Activated CD4-positive, alpha-beta memory T cell treated with anti-CD3 and anti-CD28 coated beads for 36 hours (primary cell): ENCODE results near the gene KIRREL3. TPM values are rescaled to one million over a fixed set of nuclear protein-coding genes. Genes with fewer than 3 reads are reported as not detected.

Experiments used
- CTCF ChIA-PET: fragments of 350-600 bp; sonication (Branson Sonifier 250); formaldehyde crosslinking; loops from one replicate; lab custom pipeline; 2021; ENCODE audit warnings: antibody characterized with exemption, inconsistent platforms; lab: Charles Lee
- POLR2A ChIA-PET: fragments of 350-600 bp; sonication (Branson Sonifier 250); formaldehyde crosslinking; loops from one replicate; lab custom pipeline; 2021; ENCODE audit warnings: antibody characterized with exemption; lab: Charles Lee
- DNase-seq: peaks from one replicate; pipeline ENCODE4 v3.0.0-alpha.2; 2020
- H3K27ac Mint-ChIP-seq: one replicate; pipeline ENCODE4 v1.8.0; 2021; ENCODE audit warnings: mixed read lengths
- H3K27me3 Mint-ChIP-seq: one replicate; pipeline ENCODE4 v1.8.0; 2021; ENCODE audit warnings: mixed read lengths
- H3K36me3 Mint-ChIP-seq: one replicate; pipeline ENCODE4 v1.8.0; 2021; ENCODE audit warnings: mixed read lengths
- H3K4me1 Mint-ChIP-seq: one replicate; pipeline ENCODE4 v1.8.0; 2021; ENCODE audit warnings: low read depth, mixed read lengths
- H3K4me3 Mint-ChIP-seq: one replicate; pipeline ENCODE4 v1.8.0; 2021; ENCODE audit warnings: mild to moderate bottlenecking, mixed read lengths
- H3K9me3 Mint-ChIP-seq: one replicate; pipeline ENCODE4 v1.8.0; 2021; ENCODE audit warnings: mixed read lengths
- intact Hi-C: fragments of 100-400 bp; cut with micrococcal nuclease; formaldehyde crosslinking; loops from one replicate; pipeline ENCODE4 v1.15.1; 2023
- total RNA-seq, 2 experiments: library from RNA; stranded (reverse); gene quantifications; one replicate each; pipeline ENCODE4 v1.2.3, GENCODE V29; 2021

KIRREL3 gene
- not detected for total RNA-seq

DNA sequence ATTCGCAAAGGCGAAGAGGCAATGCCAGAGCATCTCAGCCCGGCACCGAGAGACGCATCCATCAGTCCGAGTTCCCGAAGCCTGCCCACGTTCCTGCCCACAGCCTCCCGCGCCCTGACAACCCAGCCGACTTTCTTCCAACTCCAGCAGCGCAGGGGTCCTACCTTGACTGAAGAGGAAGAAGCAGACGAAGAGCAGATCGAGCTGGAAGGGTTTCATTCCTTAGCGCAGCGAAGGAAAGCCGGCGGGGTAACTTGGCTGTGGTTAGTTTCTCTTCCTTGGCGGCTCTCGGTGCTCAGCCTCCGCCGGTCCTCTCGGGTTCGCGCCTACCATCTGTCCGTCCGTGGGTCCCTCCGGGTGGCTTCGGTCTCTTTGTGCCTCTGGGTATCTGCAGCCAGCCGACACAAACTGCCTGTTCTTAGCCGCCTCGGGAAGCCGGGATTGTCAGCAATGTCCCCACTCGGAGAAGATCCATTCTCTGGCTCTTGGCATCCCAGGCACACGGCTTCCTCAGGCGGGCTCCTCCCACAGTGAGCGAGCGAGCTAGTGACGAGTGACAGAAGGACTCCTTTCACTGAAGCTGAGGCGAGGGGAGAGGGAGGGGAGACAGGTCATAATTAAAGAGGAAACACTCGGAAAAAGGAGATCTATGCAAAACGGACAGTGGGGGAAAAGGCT, at the start of gene KIRREL3:
Gene KIRREL3, minus strand, starts transcription at position 480 of the 678 bp plus-strand sequence.
- intact Hi-C loops, result no loop called here
- ChIA-PET CTCF (interaction anchor here (1.5 kb wide), 1 partner anchor 10 kb away, joined by 6 read pairs; no protein-coding TSS in a partner anchor), POLR2A (no interaction called here)
- no peaks in the 10 kb centered on the region for H3K36me3 Mint-ChIP-seq
- H3K27me3 Mint-ChIP-seq, result peaks cover 36% of the 10 kb centered on the region
- no peaks in the 10 kb centered on the region for H3K9me3 Mint-ChIP-seq
- DNase-seq, result no peak
- no peaks in the 10 kb centered on the region for H3K4me1 Mint-ChIP-seq
- no peak within 1 kb of the TSS for H3K4me3 Mint-ChIP-seq
- H3K27ac Mint-ChIP-seq, result no peak within 1 kb of the TSS

- DNase-seq, result no peak
- Mint-ChIP-seq H3K4me1 (no peaks in the 10 kb centered on the region), H3K27me3 (no peaks in the 10 kb centered on the region), H3K4me3 (no peak overlapping the region), H3K36me3 (no peaks in the 10 kb centered on the region), H3K27ac (no peak overlapping the region), H3K9me3 (no peaks in the 10 kb centered on the region)
- intact Hi-C loops, result no loop called here
- ChIA-PET CTCF (no interaction called here), POLR2A (no interaction called here)
Observed at GRCh38 chr11:127050186-127050585, 49.6 kb upstream of the KIRREL3 start.

GRCh38 chr11:127049486-127049885, 48.9 kb upstream of the KIRREL3 start:
- intact Hi-C loops, result no loop called here
- ChIA-PET POLR2A (no interaction called here), CTCF (no interaction called here)
- no peak overlapping the region for H3K4me3 Mint-ChIP-seq
- no peaks in the 10 kb centered on the region for H3K9me3 Mint-ChIP-seq
- no peaks in the 10 kb centered on the region for H3K4me1 Mint-ChIP-seq
- no peak overlapping the region for H3K27ac Mint-ChIP-seq
- H3K27me3 Mint-ChIP-seq, result no peaks in the 10 kb centered on the region
- no peak for DNase-seq
- H3K36me3 Mint-ChIP-seq, result no peaks in the 10 kb centered on the region

GRCh38 chr11:127044535-127044934, 44.0 kb upstream of the KIRREL3 start:
- intact Hi-C loops, result no loop called here
- DNase-seq, result no peak
- ChIA-PET CTCF (no interaction called here), POLR2A (no interaction called here)
- H3K4me3 Mint-ChIP-seq, result no peak overlapping the region
- no peak overlapping the region for H3K27ac Mint-ChIP-seq
- H3K36me3 Mint-ChIP-seq, result no peaks in the 10 kb centered on the region
- H3K27me3 Mint-ChIP-seq, result no peaks in the 10 kb centered on the region
- H3K4me1 Mint-ChIP-seq, result no peaks in the 10 kb centered on the region
- H3K9me3 Mint-ChIP-seq, result no peaks in the 10 kb centered on the region

- ChIA-PET POLR2A (no interaction called here), CTCF (no interaction called here)
- peaks cover 5% of the 10 kb centered on the region for H3K27me3 Mint-ChIP-seq
- H3K4me1 Mint-ChIP-seq, result no peaks in the 10 kb centered on the region
- no peaks in the 10 kb centered on the region for H3K9me3 Mint-ChIP-seq
- intact Hi-C loops, result no loop called here
- H3K4me3 Mint-ChIP-seq, result no peak overlapping the region
- no peaks in the 10 kb centered on the region for H3K36me3 Mint-ChIP-seq
- no peak for DNase-seq
- H3K27ac Mint-ChIP-seq, result no peak overlapping the region
Observed at GRCh38 chr11:127042445-127042844, 41.9 kb upstream of the KIRREL3 start.

GRCh38 chr11:127039591-127039990, 39.0 kb upstream of the KIRREL3 start:
- peaks cover 5% of the 10 kb centered on the region for H3K27me3 Mint-ChIP-seq
- H3K4me3 Mint-ChIP-seq, result no peak overlapping the region
- no peak for DNase-seq
- ChIA-PET CTCF (no interaction called here), POLR2A (no interaction called here)
- H3K9me3 Mint-ChIP-seq, result no peaks in the 10 kb centered on the region
- no peaks in the 10 kb centered on the region for H3K4me1 Mint-ChIP-seq
- no peaks in the 10 kb centered on the region for H3K36me3 Mint-ChIP-seq
- intact Hi-C loops, result no loop called here
- H3K27ac Mint-ChIP-seq, result no peak overlapping the region

DNA sequence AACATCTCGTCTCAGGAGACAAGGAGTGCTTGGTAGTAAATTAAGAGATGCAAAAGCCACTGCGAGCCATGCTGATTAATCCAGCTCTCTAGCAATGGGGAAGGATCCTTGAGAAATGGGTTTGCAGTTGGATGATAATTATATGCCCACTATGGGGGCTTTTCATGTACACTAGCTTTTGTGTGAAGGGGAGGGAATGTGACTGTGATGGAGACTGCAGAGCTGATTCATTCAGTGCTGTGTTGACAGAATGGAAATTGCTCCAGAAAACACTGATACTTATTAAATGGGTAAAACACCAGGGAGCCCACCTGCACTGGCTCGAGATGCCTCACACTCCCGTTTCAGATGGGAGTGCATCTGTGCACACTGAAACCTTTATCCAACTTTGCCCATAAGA, 37.0 kb upstream of the KIRREL3 start:
- intact Hi-C loops, result no loop called here
- H3K27me3 Mint-ChIP-seq, result peaks cover 5% of the 10 kb centered on the region
- POLR2A ChIA-PET, result no interaction called here
- no peaks in the 10 kb centered on the region for H3K36me3 Mint-ChIP-seq
- CTCF ChIA-PET, result interaction anchor here (0.8 kb wide), 1 partner anchor 60 kb away, joined by 3 read pairs; no protein-coding TSS in a partner anchor
- H3K9me3 Mint-ChIP-seq, result peaks cover 4% of the 10 kb centered on the region
- no peaks in the 10 kb centered on the region for H3K4me1 Mint-ChIP-seq
- no peak overlapping the region for H3K4me3 Mint-ChIP-seq
- no peak for DNase-seq
- no peak overlapping the region for H3K27ac Mint-ChIP-seq

- DNase-seq, result no peak
- CTCF ChIA-PET, result interaction anchor here (0.8 kb wide), 1 partner anchor 59 kb away, joined by 3 read pairs; no protein-coding TSS in a partner anchor
- H3K9me3 Mint-ChIP-seq, result peaks cover 4% of the 10 kb centered on the region
- intact Hi-C loops, result no loop called here
- POLR2A ChIA-PET, result no interaction called here
- H3K4me1 Mint-ChIP-seq, result no peaks in the 10 kb centered on the region
- no peak overlapping the region for H3K27ac Mint-ChIP-seq
- H3K36me3 Mint-ChIP-seq, result no peaks in the 10 kb centered on the region
- no peak overlapping the region for H3K4me3 Mint-ChIP-seq
- peaks cover 5% of the 10 kb centered on the region for H3K27me3 Mint-ChIP-seq
Observed at GRCh38 chr11:127037001-127037400, 36.4 kb upstream of the KIRREL3 start.

- POLR2A ChIA-PET, result no interaction called here
- no peak for DNase-seq
- peaks cover 4% of the 10 kb centered on the region for H3K9me3 Mint-ChIP-seq
- no peak overlapping the region for H3K27ac Mint-ChIP-seq
- no peak overlapping the region for H3K4me3 Mint-ChIP-seq
- intact Hi-C loops, result no loop called here
- peaks cover 5% of the 10 kb centered on the region for H3K27me3 Mint-ChIP-seq
- no peaks in the 10 kb centered on the region for H3K4me1 Mint-ChIP-seq
- no peaks in the 10 kb centered on the region for H3K36me3 Mint-ChIP-seq
- CTCF ChIA-PET, result no interaction called here
Observed at GRCh38 chr11:127035824-127036223, 35.3 kb upstream of the KIRREL3 start.

DNA sequence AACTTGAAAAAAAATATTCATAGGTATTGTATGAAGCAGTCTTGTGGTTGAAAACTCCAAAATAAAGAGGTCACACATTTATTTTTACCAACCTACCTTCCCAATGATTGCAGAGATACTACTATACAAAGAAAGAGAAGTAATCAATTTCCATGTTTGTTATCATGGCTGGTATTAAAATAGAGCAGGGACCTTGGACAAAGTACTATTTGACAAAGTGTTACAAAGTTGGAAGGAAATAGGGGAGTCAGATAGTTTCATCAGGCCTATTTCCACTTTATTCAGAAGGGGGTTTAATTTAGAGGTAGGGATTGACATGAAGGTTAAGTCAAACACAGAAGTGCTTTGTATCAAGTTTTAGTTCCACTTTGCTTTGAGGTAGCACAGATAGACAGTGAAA, 34.4 kb upstream of the KIRREL3 start:
- Mint-ChIP-seq H3K4me3 (no peak overlapping the region), H3K27me3 (peaks cover 5% of the 10 kb centered on the region), H3K4me1 (no peaks in the 10 kb centered on the region), H3K9me3 (peaks cover 4% of the 10 kb centered on the region), H3K36me3 (no peaks in the 10 kb centered on the region), H3K27ac (no peak overlapping the region)
- POLR2A ChIA-PET, result no interaction called here
- CTCF ChIA-PET, result no interaction called here
- intact Hi-C loops, result no loop called here
- DNase-seq, result no peak

GRCh38 chr11:127028648-127029047, 28.1 kb upstream of the KIRREL3 start:
- no peak for DNase-seq
- no peak overlapping the region for H3K27ac Mint-ChIP-seq
- peaks cover 4% of the 10 kb centered on the region for H3K9me3 Mint-ChIP-seq
- POLR2A ChIA-PET, result no interaction called here
- no peak overlapping the region for H3K4me3 Mint-ChIP-seq
- intact Hi-C loops, result no loop called here
- CTCF ChIA-PET, result no interaction called here
- no peaks in the 10 kb centered on the region for H3K36me3 Mint-ChIP-seq
- H3K27me3 Mint-ChIP-seq, result no peaks in the 10 kb centered on the region
- H3K4me1 Mint-ChIP-seq, result no peaks in the 10 kb centered on the region

DNA sequence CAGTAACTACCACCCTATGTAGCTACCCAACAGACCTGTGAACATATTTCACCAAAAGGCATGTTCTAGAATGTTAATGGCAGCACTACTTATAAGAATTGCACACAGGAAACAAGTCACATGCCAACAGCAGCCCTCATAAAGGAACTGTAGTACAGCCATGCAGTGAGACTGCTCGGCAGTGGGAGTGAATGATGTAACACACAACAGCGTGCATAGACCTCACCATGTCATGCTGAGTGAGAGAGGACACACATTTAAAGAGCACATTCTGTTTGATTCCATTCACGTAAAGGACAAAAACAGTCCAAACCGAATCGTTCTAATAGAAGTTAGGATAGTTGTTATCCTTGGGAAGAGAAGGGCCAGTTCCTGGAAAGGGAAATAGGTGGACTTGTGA, 27.2 kb upstream of the KIRREL3 start:
- no peaks in the 10 kb centered on the region for H3K27me3 Mint-ChIP-seq
- POLR2A ChIA-PET, result no interaction called here
- no peak overlapping the region for H3K4me3 Mint-ChIP-seq
- peaks cover 2% of the 10 kb centered on the region for H3K9me3 Mint-ChIP-seq
- no peak for DNase-seq
- no peaks in the 10 kb centered on the region for H3K4me1 Mint-ChIP-seq
- H3K27ac Mint-ChIP-seq, result no peak overlapping the region
- CTCF ChIA-PET, result no interaction called here
- intact Hi-C loops, result no loop called here
- H3K36me3 Mint-ChIP-seq, result no peaks in the 10 kb centered on the region

DNA sequence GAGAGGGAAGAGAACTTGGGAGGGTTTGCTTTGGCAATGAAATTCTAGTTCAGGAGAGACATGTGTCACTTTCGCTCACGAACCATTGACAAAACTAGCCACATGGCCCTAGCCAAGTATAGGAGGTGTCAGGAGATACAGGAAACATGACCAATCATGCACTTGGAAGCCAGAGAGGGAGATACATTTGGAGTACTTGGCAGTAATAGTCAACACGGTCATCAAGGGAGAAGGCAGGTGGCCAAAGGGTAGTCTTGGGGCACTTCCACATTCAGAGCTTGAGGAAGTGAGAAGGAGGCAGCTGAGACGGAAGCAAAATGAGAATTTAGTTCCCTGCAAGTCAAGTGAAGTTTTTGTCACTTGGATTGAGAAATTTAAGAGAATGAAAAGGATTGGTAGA, 26.4 kb upstream of the KIRREL3 start:
- H3K4me3 Mint-ChIP-seq, result no peak overlapping the region
- no peaks in the 10 kb centered on the region for H3K9me3 Mint-ChIP-seq
- no peak for DNase-seq
- intact Hi-C loops, result no loop called here
- CTCF ChIA-PET, result no interaction called here
- H3K27me3 Mint-ChIP-seq, result no peaks in the 10 kb centered on the region
- POLR2A ChIA-PET, result no interaction called here
- no peak overlapping the region for H3K27ac Mint-ChIP-seq
- no peaks in the 10 kb centered on the region for H3K4me1 Mint-ChIP-seq
- H3K36me3 Mint-ChIP-seq, result no peaks in the 10 kb centered on the region
